Tibial nerve (tissue), 4 donors: ENCODE data around the gene COMT.

Source experiments
- CTCF ChIP-seq, 5 experiments: fragments of 200-600 bp in 3 of 5; fragments of 450-650 bp in 2 of 5; sonication (generic) in 3 of 5; IDR thresholded peaks; one replicate each; pipeline ENCODE4 v1.5.1; 2016 to 2019; ENCODE audit warnings: antibody characterized with exemption in 5 of 5, mild to moderate bottlenecking in 3 of 5, moderate library complexity in 2 of 5
- EP300 ChIP-seq, 2 donors: sonication (generic); formaldehyde crosslinking; IDR thresholded peaks; one replicate each; pipeline ENCODE4 v1.6.1; 2017; ENCODE audit warnings: antibody characterized with exemption in 2 of 2, mild to moderate bottlenecking in 1 of 2
- POLR2A ChIP-seq, 2 donors: fragments of 450-650 bp; IDR thresholded peaks; one replicate each; pipeline ENCODE4 v1.6.1; 2017; ENCODE audit warnings: antibody characterized with exemption in 2 of 2, mild to moderate bottlenecking in 2 of 2, moderate library complexity in 2 of 2

- TF ChIP-seq POLR2A (IDR thresholded peaks at IDR 0.05) = no peak
- TF ChIP-seq CTCF (IDR thresholded peaks at IDR 0.05) = no peak
- TF ChIP-seq EP300 (IDR thresholded peaks at IDR 0.05) = no peak
Measured at GRCh38 chr22:19973551-19974267, 32.1 kb downstream of the COMT start.
